Measurements from ENCODE around the gene SDHA. TPM values are rescaled to one million over a fixed set of nuclear protein-coding genes. Genes with fewer than 3 reads are reported as not detected.

Gene SDHA
- total RNA-seq, 1 donor from 2014 or later: 88.5 TPM

DNA sequence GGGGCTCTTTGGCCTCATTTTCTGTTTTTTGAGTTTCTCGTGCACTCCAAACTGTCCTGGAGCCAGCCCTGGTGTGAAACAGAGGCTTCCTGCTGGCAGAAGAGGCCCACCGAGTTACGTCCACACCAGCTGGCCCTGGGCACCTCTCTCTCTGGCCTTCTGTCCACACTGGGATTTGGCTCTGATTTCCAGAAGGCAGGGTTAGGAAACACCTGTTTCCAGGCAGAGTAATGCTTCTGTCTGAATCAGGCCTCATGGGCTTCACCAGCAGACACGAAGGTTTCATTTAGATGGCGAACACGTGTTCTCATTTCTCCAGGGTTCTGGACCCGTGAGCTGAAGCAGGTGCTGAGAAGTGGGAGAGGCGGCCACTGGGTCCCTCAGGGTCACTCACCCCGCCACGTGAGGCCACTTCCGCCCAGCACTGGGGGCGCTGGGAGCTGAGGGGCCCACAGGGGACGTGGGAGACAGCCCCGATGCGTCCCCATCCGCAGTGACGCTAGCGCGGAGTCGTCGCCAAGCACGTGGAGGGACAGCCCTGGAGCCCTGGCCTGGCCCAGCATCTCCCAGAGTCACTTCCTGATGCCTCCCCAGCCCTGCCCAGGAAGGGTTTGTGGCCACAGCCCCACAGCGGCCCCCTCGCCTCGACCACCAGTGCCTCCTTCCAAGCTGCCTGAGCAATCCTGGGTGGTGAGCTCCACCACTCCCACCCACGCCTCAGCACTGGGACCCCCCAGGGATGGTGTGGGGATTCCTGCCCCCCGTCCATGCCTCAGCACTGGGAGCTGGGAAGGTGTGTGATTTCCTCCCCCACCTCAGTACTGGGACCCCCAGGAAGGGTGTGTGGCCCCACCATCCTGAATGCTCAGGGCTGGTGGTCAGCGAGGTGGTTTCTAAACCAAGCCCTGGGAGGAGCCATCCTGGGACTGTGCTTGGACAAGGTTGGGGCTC lies 31.8 kb upstream of the SDHA start:
- H3K4me3 Mint-ChIP-seq (ENCODE audit: low read depth): no peak overlapping the region
- peaks cover 3% of the 10 kb centered on the region for H3K4me1 Mint-ChIP-seq (ENCODE audit: low read depth)
- TF ChIP-seq, protein P1, sequence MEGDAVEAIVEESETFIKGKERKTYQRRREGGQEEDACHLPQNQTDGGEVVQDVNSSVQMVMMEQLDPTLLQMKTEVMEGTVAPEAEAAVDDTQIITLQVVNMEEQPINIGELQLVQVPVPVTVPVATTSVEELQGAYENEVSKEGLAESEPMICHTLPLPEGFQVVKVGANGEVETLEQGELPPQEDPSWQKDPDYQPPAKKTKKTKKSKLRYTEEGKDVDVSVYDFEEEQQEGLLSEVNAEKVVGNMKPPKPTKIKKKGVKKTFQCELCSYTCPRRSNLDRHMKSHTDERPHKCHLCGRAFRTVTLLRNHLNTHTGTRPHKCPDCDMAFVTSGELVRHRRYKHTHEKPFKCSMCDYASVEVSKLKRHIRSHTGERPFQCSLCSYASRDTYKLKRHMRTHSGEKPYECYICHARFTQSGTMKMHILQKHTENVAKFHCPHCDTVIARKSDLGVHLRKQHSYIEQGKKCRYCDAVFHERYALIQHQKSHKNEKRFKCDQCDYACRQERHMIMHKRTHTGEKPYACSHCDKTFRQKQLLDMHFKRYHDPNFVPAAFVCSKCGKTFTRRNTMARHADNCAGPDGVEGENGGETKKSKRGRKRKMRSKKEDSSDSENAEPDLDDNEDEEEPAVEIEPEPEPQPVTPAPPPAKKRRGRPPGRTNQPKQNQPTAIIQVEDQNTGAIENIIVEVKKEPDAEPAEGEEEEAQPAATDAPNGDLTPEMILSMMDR (IDR thresholded peaks at IDR 0.05; ENCODE audit: unreplicated experiment): no peak
- DNase-seq (ENCODE audit: low spot score, unreplicated experiment): no peak
- no peaks in the 10 kb centered on the region for H3K9me3 Mint-ChIP-seq (ENCODE audit: low read depth)
- peaks cover 5% of the 10 kb centered on the region for H3K27me3 Mint-ChIP-seq
- H3K27ac Mint-ChIP-seq: no peak overlapping the region
- H3K36me3 Mint-ChIP-seq (ENCODE audit: insufficient read depth): peaks cover 10% of the 10 kb centered on the region

GRCh38 chr5:187042-187431 lies 31.1 kb upstream of the SDHA start:
- Mint-ChIP-seq H3K9me3 (ENCODE audit: low read depth) (no peaks in the 10 kb centered on the region), H3K27me3 (peaks cover 5% of the 10 kb centered on the region), H3K27ac (no peak overlapping the region), H3K4me3 (ENCODE audit: low read depth) (no peak overlapping the region), H3K36me3 (ENCODE audit: insufficient read depth) (peaks cover 7% of the 10 kb centered on the region), H3K4me1 (ENCODE audit: low read depth) (peaks cover 3% of the 10 kb centered on the region)
- TF ChIP-seq, protein P1 (IDR thresholded peaks at IDR 0.05; ENCODE audit: unreplicated experiment): no peak
- DNase-seq (ENCODE audit: low spot score, unreplicated experiment): no peak

DNA sequence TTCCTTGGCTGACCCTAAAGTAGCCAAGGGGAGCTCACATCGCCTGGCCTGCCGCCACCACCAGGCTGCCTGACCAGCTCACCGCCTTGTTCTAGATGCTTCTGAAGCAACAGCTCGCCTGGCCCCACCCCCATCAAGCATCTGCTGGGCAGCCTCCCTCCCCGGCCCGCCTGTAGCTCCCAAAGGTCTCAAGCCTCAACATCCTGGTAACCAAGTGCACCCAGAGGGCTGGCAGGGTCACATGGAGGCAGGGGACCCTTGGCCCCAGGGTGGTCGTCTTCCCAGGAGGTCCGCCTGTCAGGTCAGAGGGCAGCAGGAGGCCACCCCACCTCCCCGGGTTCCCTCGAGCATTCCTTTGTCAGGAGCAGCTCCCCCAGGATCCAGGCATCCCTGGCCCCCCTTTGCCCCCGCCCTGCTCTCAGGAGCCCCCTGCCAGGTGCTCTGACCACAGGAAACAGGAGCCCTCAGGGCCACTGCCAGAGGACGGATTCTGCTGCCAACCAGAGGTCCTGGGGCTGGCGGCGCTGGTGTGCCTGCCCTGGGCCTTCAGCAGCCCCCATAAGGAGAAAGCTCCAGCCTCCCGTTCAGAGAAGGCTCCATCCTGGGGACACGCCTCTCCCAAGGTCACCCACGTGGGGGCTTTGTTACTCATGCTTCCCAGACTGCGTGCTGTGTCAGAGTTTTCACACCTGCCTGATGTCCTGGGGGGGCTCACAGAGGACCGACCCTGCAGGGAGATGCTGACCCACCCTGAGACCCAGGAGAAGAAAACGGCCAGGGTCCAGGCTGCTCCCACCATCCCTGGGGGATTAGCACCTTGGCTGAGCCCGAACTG lies 30.3 kb upstream of the SDHA start:
- peaks cover 5% of the 10 kb centered on the region for H3K27me3 Mint-ChIP-seq
- H3K36me3 Mint-ChIP-seq (ENCODE audit: insufficient read depth): peaks cover 3% of the 10 kb centered on the region
- DNase-seq (ENCODE audit: low spot score, unreplicated experiment): no peak
- no peaks in the 10 kb centered on the region for H3K9me3 Mint-ChIP-seq (ENCODE audit: low read depth)
- H3K4me1 Mint-ChIP-seq (ENCODE audit: low read depth): peaks cover 3% of the 10 kb centered on the region
- TF ChIP-seq, protein P1 (IDR thresholded peaks at IDR 0.05; ENCODE audit: unreplicated experiment): no peak
- H3K4me3 Mint-ChIP-seq (ENCODE audit: low read depth): no peak overlapping the region
- no peak overlapping the region for H3K27ac Mint-ChIP-seq

DNA sequence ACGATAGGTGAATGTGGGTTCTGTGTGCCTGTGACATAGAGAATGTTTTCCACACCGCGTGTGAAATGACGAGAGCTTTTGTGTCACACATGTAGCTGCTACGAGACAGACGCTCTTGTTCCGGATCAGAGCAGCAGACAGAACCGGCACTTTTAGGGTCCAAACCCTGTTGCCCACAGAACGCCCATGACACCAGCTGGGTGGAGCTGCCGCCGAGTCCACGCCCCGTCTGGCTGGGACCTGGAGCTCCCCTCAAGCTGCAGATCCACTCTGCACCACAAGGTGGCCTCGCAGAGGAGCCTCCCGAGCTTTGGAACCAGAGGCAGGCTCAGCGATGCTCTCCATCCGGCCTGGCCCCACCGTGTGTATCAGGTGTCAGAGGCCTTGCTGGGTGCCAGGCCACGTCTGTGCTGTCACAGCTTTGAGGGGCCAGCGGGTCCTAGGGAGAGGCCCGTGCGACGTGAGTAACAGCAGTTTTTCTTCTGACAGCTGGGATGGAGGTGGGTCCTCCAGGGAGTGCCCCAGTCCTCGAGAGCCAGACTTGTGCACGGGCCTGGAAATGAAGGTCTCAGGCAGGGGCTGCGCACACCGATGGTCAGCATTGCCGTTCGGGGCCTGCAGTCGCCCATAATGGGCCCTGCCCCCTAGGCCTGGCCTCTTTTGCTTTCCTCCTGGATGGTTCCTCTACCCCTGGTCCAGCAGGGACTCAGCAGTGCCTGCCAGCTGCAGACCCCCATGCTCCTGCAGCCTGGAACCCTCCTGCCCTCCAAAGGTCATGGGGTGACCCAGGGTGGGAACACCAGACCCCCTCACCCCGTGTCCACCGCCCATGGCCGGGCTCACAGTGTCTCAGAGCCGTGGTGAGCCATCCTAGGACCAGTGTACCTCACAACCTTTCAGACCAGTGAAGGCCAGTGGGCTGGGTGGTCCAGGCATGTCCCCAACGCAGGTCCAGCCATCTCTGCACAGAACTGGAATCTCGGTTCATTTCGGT lies 29.3 kb upstream of the SDHA start:
- Mint-ChIP-seq H3K27ac (no peak overlapping the region), H3K36me3 (ENCODE audit: insufficient read depth) (no peaks in the 10 kb centered on the region), H3K4me3 (ENCODE audit: low read depth) (no peak overlapping the region), H3K9me3 (ENCODE audit: low read depth) (no peaks in the 10 kb centered on the region), H3K27me3 (peaks cover 5% of the 10 kb centered on the region), H3K4me1 (ENCODE audit: low read depth) (peaks cover 3% of the 10 kb centered on the region)
- TF ChIP-seq, protein P1 (IDR thresholded peaks at IDR 0.05; ENCODE audit: unreplicated experiment): peak; percentile 90
- peak; percentile 84 for DNase-seq (ENCODE audit: low spot score, unreplicated experiment)
